GM12874 (cell line): ENCODE data around the gene TBC1D22A.

Source experiments
- CTCF ChIP-seq: IDR thresholded peaks from 2 replicates; pipeline ENCODE4 v1.5.1; 2011; ENCODE audit warnings: low read depth, mild to moderate bottlenecking, control low read depth, low read length, moderate library complexity; ENCODE audit not compliant: insufficient read depth

Gene TBC1D22A

DNA sequence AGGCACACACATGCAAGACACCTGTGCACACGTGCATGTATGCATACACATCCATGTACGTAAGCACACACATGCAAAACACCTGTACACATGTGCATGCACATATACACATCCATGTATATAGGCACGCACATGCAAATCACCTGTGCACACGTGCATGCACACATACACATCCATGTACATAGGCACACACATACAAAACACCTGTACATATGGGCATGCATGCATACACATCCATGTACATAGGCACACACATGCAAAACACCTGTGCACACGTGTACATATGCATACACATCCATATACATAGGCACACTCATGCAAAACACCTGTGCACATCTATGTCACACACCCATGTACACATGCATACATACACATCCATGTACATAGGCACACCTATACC, 458.3 kb downstream of the TBC1D22A start:
- no peak for TF ChIP-seq CTCF

- TF ChIP-seq CTCF, result no peak
Observed at GRCh38 chr22:47221840-47222615, 459.6 kb downstream of the TBC1D22A start.
